K562 (cell line): ENCODE results near the gene MAD2L1.

Experiments
- BRF2 ChIP-seq: IDR thresholded peaks from 3 replicates; pipeline ENCODE4 v1.6.1; 2011; ENCODE audit warnings: borderline replicate concordance, mild to moderate bottlenecking; ENCODE audit not compliant: insufficient read length, insufficient read depth
- CBX8 ChIP-seq: fragments of 200-600 bp; sonication (generic); IDR thresholded peaks from 2 replicates; pipeline ENCODE4 v1.6.1; 2012; ENCODE audit warnings: borderline replicate concordance, mixed run types, low read depth, mild to moderate bottlenecking, moderate library complexity, mixed read lengths, low read length, control low read depth, inconsistent platforms; ENCODE audit not compliant: poor library complexity, severe bottlenecking; ENCODE audit errors: extremely low read depth
- EP300 ChIP-seq: IDR thresholded peaks from 2 replicates; pipeline ENCODE4 v1.6.1; 2012; ENCODE audit warnings: low read length, improper control_type of control experiment
- GATA2 ChIP-seq: sonication (generic); formaldehyde crosslinking; IDR thresholded peaks from 2 replicates; pipeline ENCODE4 v1.4.0; 2020; ENCODE audit warnings: mild to moderate bottlenecking, missing genetic modification reagents
- NFATC3 ChIP-seq: fragments of 450-650 bp; IDR thresholded peaks from 2 replicates; pipeline ENCODE4 v1.6.1; 2017; ENCODE audit warnings: mild to moderate bottlenecking
- SMARCB1 ChIP-seq: IDR thresholded peaks from 2 replicates; pipeline ENCODE4 v1.6.1; 2011; ENCODE audit warnings: improper control_type of control experiment, low read depth; ENCODE audit not compliant: insufficient read length
- SRF ChIP-seq, 2 experiments: fragments of 250-450, 450-650 bp in 1 of 2; sonication (Bioruptor Pico) in 1 of 2; sonication (generic) in 1 of 2; formaldehyde crosslinking; IDR thresholded peaks; 2 replicates each; pipeline versions ENCODE4 v1.5.0 to v1.5.1; 2020 to 2022; ENCODE audit warnings: mild to moderate bottlenecking in 1 of 2, missing genetic modification reagents in 1 of 2
- THRAP3 ChIP-seq: fragments of 450-650 bp; IDR thresholded peaks from 2 replicates; pipeline ENCODE4 v1.6.1; 2016; ENCODE audit warnings: mild to moderate bottlenecking, inconsistent platforms, borderline replicate concordance
- USF2 ChIP-seq: sonication (generic); formaldehyde crosslinking; IDR thresholded peaks from 2 replicates; pipeline ENCODE4 v1.5.0; 2020; ENCODE audit warnings: missing genetic modification reagents
- TF ChIP-seq, protein P1 (sequence below), 3 experiments: IDR thresholded peaks in 2 of 3; conservative IDR thresholded peaks in 1 of 3; 2 replicates each; pipeline ENCODE4 v1.5.1; 2011 to 2012; ENCODE audit warnings: low read length in 3 of 3, mild to moderate bottlenecking in 3 of 3, control low read depth in 2 of 3, improper control_type of control experiment in 1 of 3, inconsistent platforms in 1 of 3, low read depth in 1 of 3, mixed read lengths in 1 of 3, moderate library complexity in 1 of 3; ENCODE audit not compliant: insufficient read depth in 2 of 3

GRCh38 chr4:120011725-120012124 is 54.9 kb downstream of the MAD2L1 start:
- TF ChIP-seq BRF2 = no peak
- no peak for TF ChIP-seq SRF (CRISPR knock-in tag; IDR thresholded peaks at IDR 0.05)
- TF ChIP-seq EP300 = no peak
- no peak for TF ChIP-seq THRAP3
- TF ChIP-seq CBX8 = no peak
- TF ChIP-seq, protein P1, sequence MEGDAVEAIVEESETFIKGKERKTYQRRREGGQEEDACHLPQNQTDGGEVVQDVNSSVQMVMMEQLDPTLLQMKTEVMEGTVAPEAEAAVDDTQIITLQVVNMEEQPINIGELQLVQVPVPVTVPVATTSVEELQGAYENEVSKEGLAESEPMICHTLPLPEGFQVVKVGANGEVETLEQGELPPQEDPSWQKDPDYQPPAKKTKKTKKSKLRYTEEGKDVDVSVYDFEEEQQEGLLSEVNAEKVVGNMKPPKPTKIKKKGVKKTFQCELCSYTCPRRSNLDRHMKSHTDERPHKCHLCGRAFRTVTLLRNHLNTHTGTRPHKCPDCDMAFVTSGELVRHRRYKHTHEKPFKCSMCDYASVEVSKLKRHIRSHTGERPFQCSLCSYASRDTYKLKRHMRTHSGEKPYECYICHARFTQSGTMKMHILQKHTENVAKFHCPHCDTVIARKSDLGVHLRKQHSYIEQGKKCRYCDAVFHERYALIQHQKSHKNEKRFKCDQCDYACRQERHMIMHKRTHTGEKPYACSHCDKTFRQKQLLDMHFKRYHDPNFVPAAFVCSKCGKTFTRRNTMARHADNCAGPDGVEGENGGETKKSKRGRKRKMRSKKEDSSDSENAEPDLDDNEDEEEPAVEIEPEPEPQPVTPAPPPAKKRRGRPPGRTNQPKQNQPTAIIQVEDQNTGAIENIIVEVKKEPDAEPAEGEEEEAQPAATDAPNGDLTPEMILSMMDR (IDR thresholded peaks at IDR 0.05 in 2 of 3, conservative IDR thresholded peaks at IDR 0.05 in 1 of 3; ENCODE audit: insufficient read depth in 2 of 3, low read depth in 1 of 3, low read length in 3 of 3) = no peak
- TF ChIP-seq SMARCB1 = no peak
- TF ChIP-seq GATA2 (CRISPR knock-in tag) = no peak
- no peak for TF ChIP-seq USF2
- no peak for TF ChIP-seq NFATC3
